A549 (cell line): Measurements from ENCODE around the gene NR2C2AP. TPM values are rescaled to one million over a fixed set of nuclear protein-coding genes. Genes with fewer than 3 reads are reported as not detected.
"Not testable (repeated sequence)": the region's sequence is repeated elsewhere in the genome, so short reads cannot be mapped to it uniquely, and the experiment has no call there.

ENCODE experiments used
- ATAC-seq, 2 experiments: fragments of 200-7000 bp in 1 of 2; fragments of >200 bp in 1 of 2; cut with Nextera tagmentation in 1 of 2; cut with Tn5 transposase in 1 of 2; 3 replicates each; pipeline versions ENCODE4 v1.8.0 to v1.9.1; 2018 to 2020; ENCODE audit warnings: mild to moderate bottlenecking in 1 of 2, moderate library complexity in 1 of 2
- CTCF ChIA-PET: fragments of 300-600 bp; sonication (Branson Sonifier 250); formaldehyde crosslinking; extraction: SDS; loops from one replicate; lab custom pipeline; 2021; ENCODE audit warnings: antibody characterized with exemption, inconsistent platforms; lab: Yijun Ruan, JAX
- POLR2A ChIA-PET: fragments of 350-600 bp; formaldehyde crosslinking; extraction: SDS; loops from one replicate; lab custom pipeline; 2021; ENCODE audit warnings: antibody characterized with exemption, inconsistent platforms; lab: Yijun Ruan, JAX
- DNase-seq, 2 experiments: peaks; one replicate each; pipeline versions ENCODE4 v3.0.0 to v3.0.0-alpha.2; 2011 to 2016; ENCODE audit warnings: low read depth in 1 of 2, low spot score in 1 of 2
- FAIRE-seq: peaks from 2 replicates; lab custom pipeline; 2011; peaks lifted over from hg19 to GRCh38; lab: Jason Lieb, UNC
- H3K27ac ChIP-seq, 2 experiments: fragments of >200 bp; sonication (Bioruptor Twin); formaldehyde crosslinking; 3 replicates each; pipeline ENCODE4 v1.5.1; 2016 to 2017
- H3K4me1 ChIP-seq: fragments of >200 bp; sonication (Bioruptor Twin); formaldehyde crosslinking; 3 replicates; pipeline ENCODE4 v1.6.1; 2016
- H3K4me2 ChIP-seq: fragments of >200 bp; sonication (Bioruptor Twin); formaldehyde crosslinking; 3 replicates; pipeline ENCODE4 v1.6.1; 2016
- H3K4me3 ChIP-seq: fragments of >200 bp; sonication (Bioruptor Twin); formaldehyde crosslinking; 3 replicates; pipeline ENCODE4 v1.5.1; 2016
- H3K9me3 ChIP-seq: fragments of >200 bp; sonication (Bioruptor Twin); formaldehyde crosslinking; 3 replicates; pipeline ENCODE4 v1.6.1; 2016
- CBX2 ChIP-seq: fragments of 200-600 bp; sonication (generic); IDR thresholded peaks from 2 replicates; pipeline ENCODE4 v1.6.1; 2016; ENCODE audit warnings: low read depth, mild to moderate bottlenecking, borderline replicate concordance
- CHD2 ChIP-seq: fragments of 150-350 bp; IDR thresholded peaks from 2 replicates; pipeline ENCODE4 v1.6.1; 2014; ENCODE audit warnings: low read length; ENCODE audit not compliant: partially characterized antibody
- EHMT2 ChIP-seq: fragments of 200-600 bp; sonication (generic); IDR thresholded peaks from 2 replicates; pipeline ENCODE4 v1.6.1; 2016; ENCODE audit warnings: antibody characterized with exemption, low read depth, mild to moderate bottlenecking, moderate library complexity
- EP300 ChIP-seq, 2 experiments: fragments of >200 bp; sonication (Bioruptor Twin); formaldehyde crosslinking; IDR thresholded peaks; 2 replicates in 1 of 2; 3 replicates in 1 of 2; pipeline ENCODE4 v1.6.1; 2016 to 2017
- ESRRA ChIP-seq: fragments of 150-350 bp; IDR thresholded peaks from 2 replicates; pipeline ENCODE4 v1.6.1; 2014; ENCODE audit warnings: mild to moderate bottlenecking, low read length, borderline replicate concordance
- HOXB13 ChIP-seq: fragments of 250-450 bp; sonication (Bioruptor Pico); IDR thresholded peaks from 2 replicates; pipeline ENCODE4 v1.5.0; 2020; ENCODE audit warnings: low read depth, mild to moderate bottlenecking, moderate library complexity
- HOXB5 ChIP-seq: fragments of 250-450 bp; sonication (Bioruptor Pico); IDR thresholded peaks from 2 replicates; pipeline ENCODE4 v1.5.0; 2020; ENCODE audit warnings: mild to moderate bottlenecking, moderate library complexity
- JUN ChIP-seq, 2 experiments: fragments of >200 bp; sonication (Bioruptor Twin); formaldehyde crosslinking; IDR thresholded peaks; 2 replicates in 1 of 2; 3 replicates in 1 of 2; pipeline ENCODE4 v1.6.1; 2016 to 2017
- MAFK ChIP-seq: fragments of 450-650 bp; IDR thresholded peaks from 2 replicates; pipeline ENCODE4 v1.6.1; 2014; ENCODE audit not compliant: partially characterized antibody
- PBX3 ChIP-seq: IDR thresholded peaks from 2 replicates; pipeline ENCODE4 v1.6.1; 2012
- POLR2A ChIP-seq: IDR thresholded peaks from 2 replicates; pipeline ENCODE4 v1.6.1; 2012; ENCODE audit warnings: mild to moderate bottlenecking, low read length
- RFX5 ChIP-seq: fragments of 450-650 bp; IDR thresholded peaks from 2 replicates; pipeline ENCODE4 v1.7.1; 2014; ENCODE audit warnings: antibody characterized with exemption, mild to moderate bottlenecking, moderate library complexity
- SREBF2 ChIP-seq: fragments of 450-650 bp; IDR thresholded peaks from 2 replicates; pipeline ENCODE4 v1.6.1; 2014; ENCODE audit warnings: mild to moderate bottlenecking, moderate library complexity
- ZC3H11A ChIP-seq: fragments of 450-650 bp; IDR thresholded peaks from 2 replicates; pipeline ENCODE4 v1.6.1; 2014; ENCODE audit warnings: antibody characterized with exemption, mild to moderate bottlenecking
- ZSCAN20 ChIP-seq: fragments of 250-450 bp; sonication (Bioruptor Pico); IDR thresholded peaks from 2 replicates; pipeline ENCODE4 v1.8.0; 2022; ENCODE audit warnings: mild to moderate bottlenecking, moderate library complexity
- WGBS: methylation state at CpG from one replicate; pipeline ENCODE4 v1.1.6; 2017; ENCODE audit errors: missing lambda C conversion rate; 5-methylcytosine and 5-hydroxymethylcytosine counted together
- polyA plus RNA-seq, 4 experiments: library from polyadenylated mRNA; depleted of rRNA in 3 of 4; stranded (reverse); fragments of >200 nt; fragmentation: RNase III in 1 of 4; extraction: RNeasy Plus Mini Kit Qiagen cat#74134 plus additional on column Dnase treatment in 1 of 4; gene quantifications; 2 replicates in 3 of 4; 3 replicates in 1 of 4; pipeline ENCODE4 v1.2.3, GENCODE V29; 2011 to 2017
- TF ChIP-seq, protein P1 (sequence below): fragments of >200 bp; sonication (Bioruptor Twin); formaldehyde crosslinking; IDR thresholded peaks from 2 replicates; pipeline ENCODE4 v1.6.1; 2016

The NR2C2AP gene
- polyA plus RNA-seq, 2 of the 4 experiments (the other 2 are of a cell fraction): 20.0 to 24.6 TPM

GRCh38 chr19:19223636-19224035, 20.4 kb upstream of the NR2C2AP start:
- ChIA-PET POLR2A (no interaction called here), CTCF (interaction anchor here (1.1 to 1.9 kb wide), 3 partner anchors 21 to 100 kb away, joined by 3 to 9 read pairs (median 5); partner anchors contain the start of gene NR2C2AP)
- Histone ChIP-seq H3K4me1 (0 out of 3 replicates have a peak, but pooled peaks cover 6% of the 10 kb centered on the region), H3K4me3 (no peak overlapping the region), H3K9me3 (no peaks in the 10 kb centered on the region), H3K4me2 (no peak overlapping the region), H3K27ac (no peak overlapping the region)
- ATAC-seq (no peak), FAIRE-seq (no peak), DNase-seq (no peak)
- TF ChIP-seq CHD2: no peak
- no peak for TF ChIP-seq PBX3
- no peak for TF ChIP-seq ZC3H11A
- 34% methylated on average over 6 of the region's 6 CpGs for WGBS

- DNase-seq: no peak
- no peak overlapping the region for H3K27ac ChIP-seq
- no peak for ATAC-seq
- TF ChIP-seq, protein P1, sequence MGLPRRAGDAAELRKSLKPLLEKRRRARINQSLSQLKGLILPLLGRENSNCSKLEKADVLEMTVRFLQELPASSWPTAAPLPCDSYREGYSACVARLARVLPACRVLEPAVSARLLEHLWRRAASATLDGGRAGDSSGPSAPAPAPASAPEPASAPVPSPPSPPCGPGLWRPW: no peak
- TF ChIP-seq HOXB13 (no peak), RFX5 (no peak), EP300 (IDR thresholded peaks at IDR 0.05) (no peak)
- TF ChIP-seq, all 56 proteins: peak for 0
- no peak for FAIRE-seq
- H3K9me3 ChIP-seq: no peaks in the 10 kb centered on the region
- 0 out of 3 replicates have a peak, but pooled peaks cover 6% of the 10 kb centered on the region for H3K4me1 ChIP-seq
- H3K4me2 ChIP-seq: no peak overlapping the region
- ChIA-PET CTCF (no interaction called here), POLR2A (no interaction called here)
- H3K4me3 ChIP-seq: no peak overlapping the region
- 76% methylated on average over 5 of the region's 5 CpGs for WGBS
Observed at GRCh38 chr19:19223060-19223459, 19.8 kb upstream of the NR2C2AP start.

GRCh38 chr19:19221000-19221399, 17.8 kb upstream of the NR2C2AP start:
- 21% methylated on average over 7 of the region's 8 CpGs for WGBS
- H3K4me1 ChIP-seq, H3K9me3 ChIP-seq, ATAC-seq, FAIRE-seq, H3K27ac ChIP-seq, DNase-seq, H3K4me3 ChIP-seq, POLR2A ChIA-PET, H3K4me2 ChIP-seq: not testable (repeated sequence)
- CTCF ChIA-PET: interaction anchor here (1.3 kb wide), 1 partner anchor 45 kb away, joined by 3 read pairs; no protein-coding TSS in a partner anchor

- H3K27ac ChIP-seq: no peak overlapping the region
- no peak overlapping the region for H3K4me3 ChIP-seq
- no peaks in the 10 kb centered on the region for H3K9me3 ChIP-seq
- 40% methylated on average over 1 of the region's 21 CpGs for WGBS
- DNase-seq (no peak), ATAC-seq (no peak)
- CTCF ChIA-PET: no interaction called here
- no peaks in the 10 kb centered on the region for H3K4me1 ChIP-seq
- no peak overlapping the region for H3K4me2 ChIP-seq
- TF ChIP-seq EP300 (IDR thresholded peaks at IDR 0.05): no peak
- TF ChIP-seq CBX2: no peak
- TF ChIP-seq, all 56 proteins: peak for 0
- POLR2A ChIA-PET: no interaction called here
- FAIRE-seq: no peak
Observed at GRCh38 chr19:19218911-19219310, 15.7 kb upstream of the NR2C2AP start.

- Histone ChIP-seq H3K4me2 (peak overlapping the region; percentile 28; the same call in 1 of the 3 replicates), H3K4me3 (no peak overlapping the region), H3K4me1 (no peaks in the 10 kb centered on the region), H3K27ac (no peak overlapping the region), H3K9me3 (no peaks in the 10 kb centered on the region)
- no peak for FAIRE-seq
- ChIA-PET POLR2A (no interaction called here), CTCF (interaction anchor here (1.2 to 3.3 kb wide), 2 partner anchors 8 to 15 kb away, joined by 3 to 13 read pairs; no protein-coding TSS in a partner anchor)
- DNase-seq: peak; percentile 21 to 78
- WGBS: 3% methylated on average over 4 of the region's 4 CpGs
- ATAC-seq: peak in 1 of 2 experiments; percentile 50; a peak in 2 of 6 replicates
- TF ChIP-seq SREBF2: no peak
- no peak for TF ChIP-seq POLR2A
- TF ChIP-seq MAFK: peak; percentile 58
- no peak for TF ChIP-seq ESRRA
- no peak for TF ChIP-seq JUN (IDR thresholded peaks at IDR 0.05)
- no peak for TF ChIP-seq RFX5
- no peak for TF ChIP-seq ZSCAN20
- no peak for TF ChIP-seq EHMT2
- no peak for TF ChIP-seq HOXB5 (CRISPR knock-in tag)
Observed at GRCh38 chr19:19217099-19217498, 13.9 kb upstream of the NR2C2AP start.
